NCI-H460 (cell line): ENCODE results near the gene STXBP4. TPM values are rescaled to one million over a fixed set of nuclear protein-coding genes. Genes with fewer than 3 reads are reported as not detected.

Experiments used
- DNase-seq: peaks from one replicate; pipeline ENCODE4 v3.0.0-alpha.2; 2016; ENCODE audit warnings: low read depth; ENCODE audit errors: extremely low read depth
- total RNA-seq: library from RNA; depleted of rRNA; stranded (reverse); fragments of >200 nt; shearing (Covaris generic); gene quantifications from 2 replicates; pipeline ENCODE4 v1.2.3, GENCODE V29; 2014

Gene STXBP4
- total RNA-seq, 1 experiment from 2014 or later: 17.5 TPM

GRCh38 chr17:54969658-54970572 lies 1.4 kb downstream of the STXBP4 start:
- no peak for DNase-seq

- DNase-seq: no peak
These were observed 2.6 kb downstream of the STXBP4 start for GRCh38 chr17:54971147-54971546.

GRCh38 chr17:54971901-54972300 lies 3.3 kb downstream of the STXBP4 start:
- DNase-seq: no peak

GRCh38 chr17:54972406-54973138 lies 4.0 kb downstream of the STXBP4 start:
- no peak for DNase-seq

GRCh38 chr17:54974759-54975158 lies 6.2 kb downstream of the STXBP4 start:
- DNase-seq: no peak

GRCh38 chr17:54976316-54976715 lies 7.8 kb downstream of the STXBP4 start:
- DNase-seq: no peak

GRCh38 chr17:54977744-54978143 lies 9.2 kb downstream of the STXBP4 start:
- no peak for DNase-seq

- no peak for DNase-seq
These were observed 11.1 kb downstream of the STXBP4 start for GRCh38 chr17:54979657-54980056.

GRCh38 chr17:54980375-54980774 lies 11.8 kb downstream of the STXBP4 start:
- no peak for DNase-seq

GRCh38 chr17:54982399-54982798 lies 13.8 kb downstream of the STXBP4 start:
- no peak for DNase-seq

- no peak for DNase-seq
These were observed 14.7 kb downstream of the STXBP4 start for GRCh38 chr17:54983260-54983659.

GRCh38 chr17:54985476-54985875 lies 16.9 kb downstream of the STXBP4 start:
- DNase-seq: no peak

GRCh38 chr17:54990118-54990517 lies 21.6 kb downstream of the STXBP4 start:
- no peak for DNase-seq

- DNase-seq: no peak
These were observed 23.0 kb downstream of the STXBP4 start for GRCh38 chr17:54991567-54991966.

- DNase-seq: peak; percentile 64
These were observed 24.5 kb downstream of the STXBP4 start for GRCh38 chr17:54992797-54993639.

GRCh38 chr17:54996441-54996840 lies 27.9 kb downstream of the STXBP4 start:
- DNase-seq: no peak

- no peak for DNase-seq
These were observed 33.9 kb downstream of the STXBP4 start for GRCh38 chr17:55002458-55002857.

- no peak for DNase-seq
These were observed 35.9 kb downstream of the STXBP4 start for GRCh38 chr17:55004484-55004883.

- peak; percentile 14 for DNase-seq
These were observed 37.0 kb downstream of the STXBP4 start for GRCh38 chr17:55005520-55005919.

GRCh38 chr17:55023626-55024025 lies 55.1 kb downstream of the STXBP4 start:
- no peak for DNase-seq

GRCh38 chr17:55037828-55038227 lies 69.3 kb downstream of the STXBP4 start:
- DNase-seq: no peak
